A549 (cell line): ENCODE data around the gene CCDC171. TPM values are rescaled to one million over a fixed set of nuclear protein-coding genes. Genes with fewer than 3 reads are reported as not detected.
A peak's percentile ranks its signal among the peaks of the same experiment; 100 is the strongest.

ENCODE experiments used
- ATAC-seq, 2 experiments: fragments of 200-7000 bp in 1 of 2; fragments of >200 bp in 1 of 2; cut with Nextera tagmentation in 1 of 2; cut with Tn5 transposase in 1 of 2; 3 replicates each; pipeline versions ENCODE4 v1.8.0 to v1.9.1; 2018 to 2020; ENCODE audit warnings: mild to moderate bottlenecking in 1 of 2, moderate library complexity in 1 of 2
- CTCF ChIA-PET: fragments of 300-600 bp; sonication (Branson Sonifier 250); formaldehyde crosslinking; extraction: SDS; loops from one replicate; lab custom pipeline; 2021; ENCODE audit warnings: antibody characterized with exemption, inconsistent platforms; lab: Yijun Ruan, JAX
- POLR2A ChIA-PET: fragments of 350-600 bp; formaldehyde crosslinking; extraction: SDS; loops from one replicate; lab custom pipeline; 2021; ENCODE audit warnings: antibody characterized with exemption, inconsistent platforms; lab: Yijun Ruan, JAX
- DNase-seq, 2 experiments: peaks; one replicate each; pipeline versions ENCODE4 v3.0.0 to v3.0.0-alpha.2; 2011 to 2016; ENCODE audit warnings: low read depth in 1 of 2, low spot score in 1 of 2
- FAIRE-seq: peaks from 2 replicates; lab custom pipeline; 2011; peaks lifted over from hg19 to GRCh38; lab: Jason Lieb, UNC
- H3K27ac ChIP-seq, 2 experiments: fragments of >200 bp; sonication (Bioruptor Twin); formaldehyde crosslinking; 3 replicates each; pipeline ENCODE4 v1.5.1; 2016 to 2017
- H3K4me1 ChIP-seq: fragments of >200 bp; sonication (Bioruptor Twin); formaldehyde crosslinking; 3 replicates; pipeline ENCODE4 v1.6.1; 2016
- H3K4me2 ChIP-seq: fragments of >200 bp; sonication (Bioruptor Twin); formaldehyde crosslinking; 3 replicates; pipeline ENCODE4 v1.6.1; 2016
- H3K4me3 ChIP-seq: fragments of >200 bp; sonication (Bioruptor Twin); formaldehyde crosslinking; 3 replicates; pipeline ENCODE4 v1.5.1; 2016
- H3K9me3 ChIP-seq: fragments of >200 bp; sonication (Bioruptor Twin); formaldehyde crosslinking; 3 replicates; pipeline ENCODE4 v1.6.1; 2016
- CEBPB ChIP-seq, 2 experiments: fragments of >200 bp in 1 of 2; sonication (Bioruptor Twin) in 1 of 2; formaldehyde crosslinking in 1 of 2; IDR thresholded peaks; 2 replicates each; pipeline ENCODE4 v1.6.1; 2012 to 2016
- CHD2 ChIP-seq: fragments of 150-350 bp; IDR thresholded peaks from 2 replicates; pipeline ENCODE4 v1.6.1; 2014; ENCODE audit warnings: low read length; ENCODE audit not compliant: partially characterized antibody
- EHF ChIP-seq: fragments of 250-450 bp; sonication (Bioruptor Pico); IDR thresholded peaks from 2 replicates; pipeline ENCODE4 v1.5.0; 2020; ENCODE audit warnings: mild to moderate bottlenecking
- EHMT2 ChIP-seq: fragments of 200-600 bp; sonication (generic); IDR thresholded peaks from 2 replicates; pipeline ENCODE4 v1.6.1; 2016; ENCODE audit warnings: antibody characterized with exemption, low read depth, mild to moderate bottlenecking, moderate library complexity
- ESRRA ChIP-seq: fragments of 150-350 bp; IDR thresholded peaks from 2 replicates; pipeline ENCODE4 v1.6.1; 2014; ENCODE audit warnings: mild to moderate bottlenecking, low read length, borderline replicate concordance
- HOXB5 ChIP-seq: fragments of 250-450 bp; sonication (Bioruptor Pico); IDR thresholded peaks from 2 replicates; pipeline ENCODE4 v1.5.0; 2020; ENCODE audit warnings: mild to moderate bottlenecking, moderate library complexity
- JUN ChIP-seq, 2 experiments: fragments of >200 bp; sonication (Bioruptor Twin); formaldehyde crosslinking; IDR thresholded peaks; 2 replicates in 1 of 2; 3 replicates in 1 of 2; pipeline ENCODE4 v1.6.1; 2016 to 2017
- JUNB ChIP-seq: fragments of >200 bp; sonication (Bioruptor Twin); formaldehyde crosslinking; IDR thresholded peaks from 2 replicates; pipeline ENCODE4 v1.6.1; 2016
- KDM1A ChIP-seq: fragments of 200-600 bp; sonication (generic); IDR thresholded peaks from 2 replicates; pipeline ENCODE4 v1.6.1; 2016; ENCODE audit warnings: low read depth, mild to moderate bottlenecking
- MAFK ChIP-seq: fragments of 450-650 bp; IDR thresholded peaks from 2 replicates; pipeline ENCODE4 v1.6.1; 2014; ENCODE audit not compliant: partially characterized antibody
- MAZ ChIP-seq: fragments of 150-350 bp; IDR thresholded peaks from 2 replicates; pipeline ENCODE4 v1.6.1; 2014; ENCODE audit warnings: antibody characterized with exemption, low read depth, low read length, borderline replicate concordance
- NFE2L2 ChIP-seq: fragments of 150-350 bp; conservative IDR thresholded peaks from 2 replicates; pipeline ENCODE4 v1.6.1; 2014; ENCODE audit warnings: low read length
- NPAS2 ChIP-seq: fragments of 250-450 bp; sonication (Bioruptor Pico); IDR thresholded peaks from 2 replicates; pipeline ENCODE4 v1.8.0; 2022; ENCODE audit warnings: mild to moderate bottlenecking, moderate library complexity, borderline replicate concordance
- PHF8 ChIP-seq: fragments of 200-600 bp; sonication (generic); IDR thresholded peaks from 2 replicates; pipeline ENCODE4 v1.6.1; 2016; ENCODE audit warnings: low read depth, mild to moderate bottlenecking, antibody characterized with exemption, moderate library complexity, borderline replicate concordance
- POLR2A ChIP-seq: IDR thresholded peaks from 2 replicates; pipeline ENCODE4 v1.6.1; 2012; ENCODE audit warnings: mild to moderate bottlenecking, low read length
- POLR2AphosphoS2 ChIP-seq: conservative IDR thresholded peaks from 2 replicates; pipeline ENCODE4 v1.6.1; 2012; ENCODE audit warnings: low read length, improper control_type of control experiment, inconsistent platforms
- RAD21 ChIP-seq, 2 experiments: fragments of >200 bp in 1 of 2; sonication (Bioruptor Twin) in 1 of 2; formaldehyde crosslinking in 1 of 2; IDR thresholded peaks in 1 of 2; conservative IDR thresholded peaks in 1 of 2; 2 replicates in 1 of 2; 3 replicates in 1 of 2; pipeline ENCODE4 v1.6.1; 2012 to 2018; ENCODE audit warnings: inconsistent platforms in 1 of 2
- RCOR1 ChIP-seq: fragments of 150-350 bp; IDR thresholded peaks from 2 replicates; pipeline ENCODE4 v1.6.1; 2014; ENCODE audit warnings: antibody characterized with exemption, low read length, low read depth
- RNF2 ChIP-seq: fragments of 200-600 bp; sonication (generic); IDR thresholded peaks from 2 replicates; pipeline ENCODE4 v1.6.1; 2016; ENCODE audit warnings: low read depth, mild to moderate bottlenecking, antibody characterized with exemption, moderate library complexity, borderline replicate concordance
- ZC3H11A ChIP-seq: fragments of 450-650 bp; IDR thresholded peaks from 2 replicates; pipeline ENCODE4 v1.6.1; 2014; ENCODE audit warnings: antibody characterized with exemption, mild to moderate bottlenecking
- WGBS: methylation state at CpG from one replicate; pipeline ENCODE4 v1.1.6; 2017; ENCODE audit errors: missing lambda C conversion rate; 5-methylcytosine and 5-hydroxymethylcytosine counted together
- polyA minus RNA-seq: library from RNA; depleted of rRNA, polyadenylated mRNA; stranded (reverse); fragments of >200 nt; gene quantifications from 2 replicates; pipeline ENCODE4 v1.2.3, GENCODE V29; 2011; rRNA and poly(A)+ RNA removed
- polyA plus RNA-seq, 4 experiments: library from polyadenylated mRNA; depleted of rRNA in 3 of 4; stranded (reverse); fragments of >200 nt; fragmentation: RNase III in 1 of 4; extraction: RNeasy Plus Mini Kit Qiagen cat#74134 plus additional on column Dnase treatment in 1 of 4; gene quantifications; 2 replicates in 3 of 4; 3 replicates in 1 of 4; pipeline ENCODE4 v1.2.3, GENCODE V29; 2011 to 2017
- TF ChIP-seq, protein P1 (sequence below): IDR thresholded peaks from 2 replicates; pipeline ENCODE4 v1.6.1; 2012
- TF ChIP-seq, protein P2 (sequence below): fragments of 150-350 bp; IDR thresholded peaks from 2 replicates; pipeline ENCODE4 v1.6.1; 2014; ENCODE audit warnings: low read depth, mild to moderate bottlenecking, low read length
- TF ChIP-seq, protein P3 (sequence below): fragments of >200 bp; sonication (Bioruptor Twin); formaldehyde crosslinking; IDR thresholded peaks from 3 replicates; pipeline ENCODE4 v1.6.1; 2016
- TF ChIP-seq, protein P4 (sequence below): IDR thresholded peaks from 2 replicates; pipeline ENCODE4 v1.6.1; 2012; ENCODE audit warnings: low read depth, borderline replicate concordance
- TF ChIP-seq, protein P5 (sequence below): fragments of 200-600 bp; sonication (generic); IDR thresholded peaks from 2 replicates; pipeline ENCODE4 v1.6.1; 2016; ENCODE audit warnings: antibody characterized with exemption, mild to moderate bottlenecking, moderate library complexity

The CCDC171 gene
- polyA plus RNA-seq (2011; rRNA removed) (1.3 and 1.4 TPM in 2 replicates), polyA plus RNA-seq (2017; fragmentation: RNase III; extraction: RNeasy Plus Mini Kit Qiagen cat#74134 plus additional on column Dnase treatment) (0.67 to 1.0 TPM (median 0.88 TPM) in 3 replicates), polyA minus RNA-seq (2.0 and 2.6 TPM in 2 replicates)
- 0.16 and 0.21 TPM in 2 replicates for polyA plus RNA-seq (2012; cell fraction: cytosol; rRNA removed)
- 0.31 and 0.49 TPM in 2 replicates for polyA plus RNA-seq (2012; cell fraction: nucleus; rRNA removed)

DNA sequence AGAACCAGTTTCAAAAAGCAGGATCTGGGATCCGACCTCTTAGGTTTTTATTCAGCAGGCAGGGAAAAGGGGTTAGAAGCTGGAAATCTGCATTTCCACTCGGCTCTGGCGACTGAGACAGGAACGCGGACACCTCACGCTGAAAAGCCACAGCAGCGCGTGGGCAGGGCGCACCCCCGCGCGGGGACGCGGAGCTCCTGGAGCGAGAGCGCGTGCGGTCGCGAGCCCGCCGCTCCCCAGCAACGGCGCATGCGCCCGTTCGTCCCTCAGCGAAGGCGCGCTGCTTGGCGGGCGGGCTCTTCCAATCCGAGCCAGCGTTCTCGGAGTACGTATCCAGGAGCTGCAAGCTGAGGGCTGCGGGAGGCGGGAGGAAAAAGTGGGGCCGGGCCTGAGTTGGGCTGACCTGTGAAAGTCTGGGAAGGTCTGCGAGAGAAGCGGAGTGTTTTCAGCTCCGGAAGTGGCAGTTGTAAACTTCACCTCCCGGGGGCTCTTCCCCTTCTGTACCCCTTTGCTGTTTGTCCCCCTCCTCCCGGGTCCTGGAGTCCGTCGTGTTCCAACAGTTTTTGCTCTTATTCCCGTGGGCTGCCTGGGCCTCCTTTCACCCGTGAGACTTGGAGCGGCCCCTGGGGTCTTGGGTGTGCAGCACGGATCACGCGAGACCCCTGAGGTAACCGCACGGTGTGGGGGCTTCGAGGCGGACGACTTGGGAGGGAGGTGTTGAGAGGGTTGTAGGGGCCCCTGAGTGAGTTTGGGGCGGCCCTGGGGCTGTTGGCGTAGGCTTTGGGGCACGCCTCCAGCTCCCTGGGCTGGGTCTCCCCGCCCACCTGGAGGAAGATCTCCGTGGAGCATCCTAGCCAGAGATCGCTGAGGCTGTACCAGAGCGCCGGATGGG, at the start of gene CCDC171:
Gene CCDC171, plus strand, starts transcription at position 408 of the 892 bp plus-strand sequence. CDS start 11,046 bp downstream, outside the sequence.
- Histone ChIP-seq H3K27ac (peak within 1 kb of the TSS; percentile 85 to 91), H3K4me3 (peak within 1 kb of the TSS; percentile 76), H3K9me3 (no peaks in the 10 kb centered on the region), H3K4me1 (0 out of 3 replicates have a peak, but pooled peaks cover 4% of the 10 kb centered on the region), H3K4me2 (peak within 1 kb of the TSS; percentile 80)
- DNase-seq (peak; percentile 96 to 98), FAIRE-seq (no peak), ATAC-seq (peak; percentile 95 to 99)
- CTCF ChIA-PET = interaction anchor here (0.6 to 1.9 kb wide), 12 partner anchors 9 to 1609 kb away, joined by 3 to 13 read pairs (median 4); no protein-coding TSS in a partner anchor
- WGBS = 1% methylated on average over 26 of the region's 65 CpGs
- TF ChIP-seq, protein P1, sequence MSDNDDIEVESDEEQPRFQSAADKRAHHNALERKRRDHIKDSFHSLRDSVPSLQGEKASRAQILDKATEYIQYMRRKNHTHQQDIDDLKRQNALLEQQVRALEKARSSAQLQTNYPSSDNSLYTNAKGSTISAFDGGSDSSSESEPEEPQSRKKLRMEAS = peak; percentile 83
- TF ChIP-seq PHF8 (peak; percentile 60), POLR2A (peak; percentile 97), JUNB (no peak), CEBPB (IDR thresholded peaks at IDR 0.05) (no peak), NFE2L2 (no peak), NPAS2 (CRISPR knock-in tag) (no peak), CHD2 (peak; percentile 73), EHMT2 (no peak), ZC3H11A (no peak), JUN (IDR thresholded peaks at IDR 0.05) (peak; percentile 42 to 70; a peak in 3 of 5 replicates), ESRRA (no peak), HOXB5 (CRISPR knock-in tag) (no peak), POLR2AphosphoS2 (no peak), KDM1A (no peak), MAFK (no peak), RCOR1 (no peak), MAZ (no peak), EHF (CRISPR knock-in tag) (no peak), RAD21 (conservative IDR thresholded peaks at IDR 0.05 in 1 of 2, IDR thresholded peaks at IDR 0.05 in 1 of 2) (no peak), RNF2 (no peak)
- TF ChIP-seq, protein P2, sequence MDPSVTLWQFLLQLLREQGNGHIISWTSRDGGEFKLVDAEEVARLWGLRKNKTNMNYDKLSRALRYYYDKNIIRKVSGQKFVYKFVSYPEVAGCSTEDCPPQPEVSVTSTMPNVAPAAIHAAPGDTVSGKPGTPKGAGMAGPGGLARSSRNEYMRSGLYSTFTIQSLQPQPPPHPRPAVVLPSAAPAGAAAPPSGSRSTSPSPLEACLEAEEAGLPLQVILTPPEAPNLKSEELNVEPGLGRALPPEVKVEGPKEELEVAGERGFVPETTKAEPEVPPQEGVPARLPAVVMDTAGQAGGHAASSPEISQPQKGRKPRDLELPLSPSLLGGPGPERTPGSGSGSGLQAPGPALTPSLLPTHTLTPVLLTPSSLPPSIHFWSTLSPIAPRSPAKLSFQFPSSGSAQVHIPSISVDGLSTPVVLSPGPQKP = no peak
- TF ChIP-seq, protein P3, sequence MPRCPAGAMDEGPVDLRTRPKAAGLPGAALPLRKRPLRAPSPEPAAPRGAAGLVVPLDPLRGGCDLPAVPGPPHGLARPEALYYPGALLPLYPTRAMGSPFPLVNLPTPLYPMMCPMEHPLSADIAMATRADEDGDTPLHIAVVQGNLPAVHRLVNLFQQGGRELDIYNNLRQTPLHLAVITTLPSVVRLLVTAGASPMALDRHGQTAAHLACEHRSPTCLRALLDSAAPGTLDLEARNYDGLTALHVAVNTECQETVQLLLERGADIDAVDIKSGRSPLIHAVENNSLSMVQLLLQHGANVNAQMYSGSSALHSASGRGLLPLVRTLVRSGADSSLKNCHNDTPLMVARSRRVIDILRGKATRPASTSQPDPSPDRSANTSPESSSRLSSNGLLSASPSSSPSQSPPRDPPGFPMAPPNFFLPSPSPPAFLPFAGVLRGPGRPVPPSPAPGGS = peak; percentile 60; the same call in 1 of the 3 replicates
- TF ChIP-seq, protein P4, sequence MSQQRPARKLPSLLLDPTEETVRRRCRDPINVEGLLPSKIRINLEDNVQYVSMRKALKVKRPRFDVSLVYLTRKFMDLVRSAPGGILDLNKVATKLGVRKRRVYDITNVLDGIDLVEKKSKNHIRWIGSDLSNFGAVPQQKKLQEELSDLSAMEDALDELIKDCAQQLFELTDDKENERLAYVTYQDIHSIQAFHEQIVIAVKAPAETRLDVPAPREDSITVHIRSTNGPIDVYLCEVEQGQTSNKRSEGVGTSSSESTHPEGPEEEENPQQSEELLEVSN = peak; percentile 96
- TF ChIP-seq, protein P5, sequence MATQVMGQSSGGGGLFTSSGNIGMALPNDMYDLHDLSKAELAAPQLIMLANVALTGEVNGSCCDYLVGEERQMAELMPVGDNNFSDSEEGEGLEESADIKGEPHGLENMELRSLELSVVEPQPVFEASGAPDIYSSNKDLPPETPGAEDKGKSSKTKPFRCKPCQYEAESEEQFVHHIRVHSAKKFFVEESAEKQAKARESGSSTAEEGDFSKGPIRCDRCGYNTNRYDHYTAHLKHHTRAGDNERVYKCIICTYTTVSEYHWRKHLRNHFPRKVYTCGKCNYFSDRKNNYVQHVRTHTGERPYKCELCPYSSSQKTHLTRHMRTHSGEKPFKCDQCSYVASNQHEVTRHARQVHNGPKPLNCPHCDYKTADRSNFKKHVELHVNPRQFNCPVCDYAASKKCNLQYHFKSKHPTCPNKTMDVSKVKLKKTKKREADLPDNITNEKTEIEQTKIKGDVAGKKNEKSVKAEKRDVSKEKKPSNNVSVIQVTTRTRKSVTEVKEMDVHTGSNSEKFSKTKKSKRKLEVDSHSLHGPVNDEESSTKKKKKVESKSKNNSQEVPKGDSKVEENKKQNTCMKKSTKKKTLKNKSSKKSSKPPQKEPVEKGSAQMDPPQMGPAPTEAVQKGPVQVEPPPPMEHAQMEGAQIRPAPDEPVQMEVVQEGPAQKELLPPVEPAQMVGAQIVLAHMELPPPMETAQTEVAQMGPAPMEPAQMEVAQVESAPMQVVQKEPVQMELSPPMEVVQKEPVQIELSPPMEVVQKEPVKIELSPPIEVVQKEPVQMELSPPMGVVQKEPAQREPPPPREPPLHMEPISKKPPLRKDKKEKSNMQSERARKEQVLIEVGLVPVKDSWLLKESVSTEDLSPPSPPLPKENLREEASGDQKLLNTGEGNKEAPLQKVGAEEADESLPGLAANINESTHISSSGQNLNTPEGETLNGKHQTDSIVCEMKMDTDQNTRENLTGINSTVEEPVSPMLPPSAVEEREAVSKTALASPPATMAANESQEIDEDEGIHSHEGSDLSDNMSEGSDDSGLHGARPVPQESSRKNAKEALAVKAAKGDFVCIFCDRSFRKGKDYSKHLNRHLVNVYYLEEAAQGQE = peak; percentile 74
- TF ChIP-seq, all 56 proteins: peak for 8
- POLR2A ChIA-PET = interaction anchor here (0.7 to 2.6 kb wide), 20 partner anchors 9 to 1193 kb away, joined by 3 to 52 read pairs (median 3); partner anchors contain the start of gene PSIP1
